IPS-18a (cell line): ENCODE data around the gene CD81.
A peak's percentile ranks its signal among the peaks of the same experiment; 100 is the strongest.

ENCODE experiments used
- H3K27ac ChIP-seq: one replicate; pipeline ENCODE4 v1.5.1; 2013; ENCODE audit warnings: low read length
- H3K27me3 ChIP-seq: one replicate; pipeline ENCODE4 v1.6.1; 2013; ENCODE audit warnings: mild to moderate bottlenecking, low read length; ENCODE audit not compliant: control insufficient read depth, insufficient read depth
- H3K36me3 ChIP-seq: one replicate; pipeline ENCODE4 v1.6.1; 2013; ENCODE audit warnings: low read depth, low read length; ENCODE audit not compliant: control insufficient read depth
- H3K4me1 ChIP-seq: one replicate; pipeline ENCODE4 v1.6.1; 2013; ENCODE audit warnings: low read depth, low read length; ENCODE audit not compliant: control insufficient read depth
- H3K4me3 ChIP-seq: one replicate; pipeline ENCODE4 v1.5.1; 2013; ENCODE audit warnings: low read length
- H3K9ac ChIP-seq: one replicate; pipeline ENCODE4 v1.6.1; 2013; ENCODE audit warnings: mild to moderate bottlenecking, low read length, moderate library complexity
- H3K9me3 ChIP-seq: one replicate; pipeline ENCODE4 v1.6.1; 2013; ENCODE audit warnings: low read depth, low read length; ENCODE audit not compliant: control insufficient read depth

CD81 gene

GRCh38 chr11:2440646-2441045, 63.5 kb downstream of the CD81 start:
- H3K9ac ChIP-seq, result no peak overlapping the region

GRCh38 chr11:2441171-2441570, 64.1 kb downstream of the CD81 start:
- H3K27me3 ChIP-seq, result peaks cover 55% of the 10 kb centered on the region
- no peak overlapping the region for H3K4me3 ChIP-seq

More at GRCh38 chr11:2440646-2441045, 63.5 kb downstream of the CD81 start:
- Histone ChIP-seq H3K4me3 (no peak overlapping the region), H3K27ac (no peak overlapping the region), H3K4me1 (no peaks in the 10 kb centered on the region), H3K9me3 (no peaks in the 10 kb centered on the region), H3K36me3 (no peaks in the 10 kb centered on the region), H3K27me3 (peaks cover 49% of the 10 kb centered on the region)

GRCh38 chr11:2442589-2442988, 65.5 kb downstream of the CD81 start:
- Histone ChIP-seq H3K9me3 (no peaks in the 10 kb centered on the region), H3K36me3 (no peaks in the 10 kb centered on the region), H3K27me3 (peaks cover 64% of the 10 kb centered on the region), H3K4me1 (no peaks in the 10 kb centered on the region), H3K9ac (no peak overlapping the region), H3K27ac (no peak overlapping the region), H3K4me3 (no peak overlapping the region)

More at GRCh38 chr11:2441171-2441570, 64.1 kb downstream of the CD81 start:
- no peaks in the 10 kb centered on the region for H3K4me1 ChIP-seq
- H3K9ac ChIP-seq, result no peak overlapping the region
- H3K9me3 ChIP-seq, result no peaks in the 10 kb centered on the region
- H3K27ac ChIP-seq, result no peak overlapping the region
- H3K36me3 ChIP-seq, result no peaks in the 10 kb centered on the region

- no peak overlapping the region for H3K27ac ChIP-seq
- H3K9ac ChIP-seq, result no peak overlapping the region
- peaks cover 66% of the 10 kb centered on the region for H3K27me3 ChIP-seq
- no peaks in the 10 kb centered on the region for H3K36me3 ChIP-seq
- H3K4me3 ChIP-seq, result no peak overlapping the region
- H3K4me1 ChIP-seq, result no peaks in the 10 kb centered on the region
- H3K9me3 ChIP-seq, result no peaks in the 10 kb centered on the region
Observed at GRCh38 chr11:2443406-2443805, 66.3 kb downstream of the CD81 start.

- Histone ChIP-seq H3K9ac (no peak within 1 kb of the TSS), H3K27me3 (peaks cover 67% of the 10 kb centered on the region), H3K27ac (no peak within 1 kb of the TSS), H3K4me1 (no peaks in the 10 kb centered on the region), H3K4me3 (peak within 1 kb of the TSS; percentile 41), H3K9me3 (no peaks in the 10 kb centered on the region), H3K36me3 (no peaks in the 10 kb centered on the region)
Observed at GRCh38 chr11:2443881-2444820, 67.0 kb downstream of the CD81 start, which contains the start of gene TRPM5. Gene TRPM5, minus strand, starts transcription at chr11:2444514. Its CDS starts 21,478 bp downstream, at chr11:2423036.

GRCh38 chr11:2444821-2445745, 68.0 kb downstream of the CD81 start, which contains the start of gene KCNQ1:
Gene KCNQ1, plus strand, starts transcription at chr11:2445008. Its CDS starts 91 bp downstream, at chr11:2445099.
- Histone ChIP-seq H3K9ac (no peak within 1 kb of the TSS), H3K27me3 (peaks cover 77% of the 10 kb centered on the region), H3K27ac (no peak within 1 kb of the TSS), H3K9me3 (no peaks in the 10 kb centered on the region), H3K4me3 (peak within 1 kb of the TSS; percentile 41), H3K36me3 (no peaks in the 10 kb centered on the region), H3K4me1 (no peaks in the 10 kb centered on the region)

- Histone ChIP-seq H3K4me1 (no peaks in the 10 kb centered on the region), H3K36me3 (no peaks in the 10 kb centered on the region), H3K4me3 (peak overlapping the region; percentile 38), H3K27ac (no peak overlapping the region), H3K9me3 (no peaks in the 10 kb centered on the region), H3K27me3 (peaks cover 83% of the 10 kb centered on the region), H3K9ac (no peak overlapping the region)
Observed at GRCh38 chr11:2445746-2446551, 68.8 kb downstream of the CD81 start.

GRCh38 chr11:2446590-2447252, 69.6 kb downstream of the CD81 start:
- no peak overlapping the region for H3K4me3 ChIP-seq
- H3K27ac ChIP-seq, result no peak overlapping the region
- H3K27me3 ChIP-seq, result peaks cover 90% of the 10 kb centered on the region

More at GRCh38 chr11:2446590-2447252, 69.6 kb downstream of the CD81 start:
- H3K9ac ChIP-seq, result no peak overlapping the region
- H3K9me3 ChIP-seq, result no peaks in the 10 kb centered on the region
- H3K36me3 ChIP-seq, result no peaks in the 10 kb centered on the region
- H3K4me1 ChIP-seq, result no peaks in the 10 kb centered on the region
